SW480 (cell line): Measurements from ENCODE around the gene SLC39A11.
"Not testable (repeated sequence)": the region's sequence is repeated elsewhere in the genome, so short reads cannot be mapped to it uniquely, and the experiment has no call there.

Experiments
- DNase-seq: peaks from one replicate; pipeline ENCODE4 v3.0.0-alpha.2; 2016; ENCODE audit warnings: low spot score

SLC39A11 gene

DNA sequence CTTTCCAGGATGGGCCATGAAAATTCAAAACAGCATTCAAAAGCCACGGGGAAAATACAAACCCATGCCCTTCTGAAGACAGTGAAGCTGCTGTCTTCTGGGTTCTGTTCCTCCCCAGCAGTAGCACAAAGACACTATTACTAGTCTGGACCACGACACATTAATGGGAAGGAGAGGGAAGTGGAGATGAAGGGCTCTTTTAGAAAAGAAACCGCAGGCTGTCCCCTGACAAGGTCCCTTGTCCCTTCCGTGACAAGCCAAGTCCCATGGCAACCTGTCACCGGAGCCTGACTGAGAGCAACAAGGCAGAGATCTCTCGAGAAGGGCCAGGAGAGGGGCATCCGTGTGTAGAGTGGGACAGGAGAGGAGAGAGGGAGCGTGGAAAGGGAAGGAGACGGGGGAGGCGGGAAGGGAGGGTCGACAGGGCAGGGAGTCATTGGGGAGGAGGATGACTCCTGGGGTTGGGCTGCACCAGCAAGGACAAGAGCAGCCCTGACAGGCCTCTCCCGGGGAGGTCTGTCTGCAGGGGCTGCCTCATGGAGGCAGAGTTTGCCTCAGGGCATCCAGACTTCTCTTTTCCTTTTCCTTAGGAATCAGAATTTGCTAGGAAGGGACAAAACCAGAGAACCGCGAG lies 436.2 kb downstream of the SLC39A11 start:
- DNase-seq: no peak

DNA sequence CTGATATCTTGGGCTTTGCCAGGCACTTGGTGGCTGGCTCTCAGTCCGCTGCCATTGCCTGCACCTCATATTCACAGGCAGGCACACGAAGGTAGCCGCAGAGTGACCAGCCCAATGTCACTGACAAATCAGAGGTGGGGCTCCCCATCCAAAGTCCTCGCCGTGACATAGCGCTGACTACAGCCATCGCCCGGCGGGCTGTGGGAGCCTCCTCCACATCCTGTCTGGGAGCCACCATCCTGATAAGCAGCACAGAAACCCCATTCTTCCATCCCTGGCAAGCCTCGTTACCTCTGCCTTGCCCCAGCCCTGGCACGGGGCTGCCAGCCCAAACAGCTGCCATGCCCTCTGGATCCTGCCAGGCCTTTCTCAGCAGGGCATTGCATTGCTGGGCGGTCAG lies 437.8 kb downstream of the SLC39A11 start:
- peak; percentile 55 for DNase-seq

DNA sequence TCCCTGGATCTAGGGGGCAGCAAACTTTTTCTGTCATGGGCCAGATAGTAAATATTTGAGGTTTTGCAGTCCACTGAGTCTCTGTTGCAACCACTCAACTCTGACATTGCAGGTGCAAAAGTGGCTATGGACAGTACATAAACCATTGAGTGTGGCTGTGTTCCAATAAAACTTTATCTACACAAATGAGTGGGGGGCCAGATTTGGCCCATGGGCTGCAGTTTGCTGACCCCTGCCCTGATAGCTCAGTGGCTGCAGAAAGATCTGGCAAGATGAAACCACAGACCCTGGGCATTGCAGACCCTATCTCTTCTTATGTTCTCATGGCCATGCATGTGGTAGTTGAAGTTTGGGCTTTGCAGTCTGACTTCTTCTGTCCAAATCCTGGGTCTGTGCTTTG lies 440.5 kb downstream of the SLC39A11 start:
- DNase-seq: no peak

DNA sequence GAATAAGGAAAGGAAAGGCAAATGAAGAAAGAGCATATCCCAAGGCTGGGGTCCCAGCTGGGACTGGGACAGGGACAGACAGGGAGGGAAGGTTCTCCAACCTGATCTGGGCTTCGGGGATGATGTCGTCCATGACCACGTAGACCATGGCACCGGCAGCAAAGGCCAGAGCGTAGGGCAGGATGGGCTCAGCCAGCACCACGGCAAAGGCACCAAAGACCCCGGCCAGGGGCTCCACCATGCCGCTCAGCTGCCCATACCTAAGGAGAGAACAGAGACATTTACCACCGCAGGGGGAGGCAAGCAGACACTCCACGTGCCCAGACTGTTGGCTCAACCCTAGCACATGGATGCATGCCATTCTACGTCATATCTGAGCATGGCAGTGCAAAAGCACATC lies 443.8 kb downstream of the SLC39A11 start:
- DNase-seq: no peak

DNA sequence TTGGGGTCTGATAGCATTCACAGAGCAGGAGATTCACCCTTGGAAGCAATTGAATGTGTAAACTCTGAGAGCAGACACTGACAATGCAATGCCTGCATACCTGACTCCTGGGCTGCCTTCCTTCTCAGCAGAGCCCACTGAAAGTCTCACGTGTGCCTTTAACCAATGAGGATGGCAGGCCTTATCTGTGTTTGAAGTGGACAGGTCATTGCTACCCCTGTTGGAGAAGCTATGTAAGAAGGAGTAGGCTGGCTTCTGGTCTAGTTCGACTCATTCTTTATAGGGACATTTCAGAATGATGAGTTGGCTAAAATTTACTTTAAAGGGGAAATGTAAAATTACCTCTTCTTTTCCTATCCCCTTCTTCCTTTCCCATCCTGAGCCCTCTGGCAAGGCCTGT lies 446.3 kb downstream of the SLC39A11 start:
- DNase-seq: no peak

DNA sequence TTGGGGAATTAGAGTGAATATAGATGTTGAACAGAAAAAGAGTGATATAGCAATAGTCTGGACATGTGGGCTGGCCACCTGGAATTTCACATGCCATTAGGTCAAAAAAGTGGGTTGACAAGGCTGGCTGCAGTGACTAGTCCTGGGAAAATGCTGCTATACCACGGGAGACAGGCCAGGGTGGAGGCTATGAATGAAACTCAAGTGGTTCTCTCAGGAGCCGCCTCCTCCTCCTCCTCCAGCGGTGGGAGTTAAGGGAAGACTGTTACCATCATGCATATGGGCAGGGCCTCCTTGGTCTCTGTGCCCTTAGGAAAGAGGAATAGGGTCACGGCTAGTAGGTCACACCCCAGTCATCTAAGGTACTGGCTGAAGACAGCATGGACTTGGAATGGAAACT lies 448.0 kb downstream of the SLC39A11 start:
- no peak for DNase-seq

DNA sequence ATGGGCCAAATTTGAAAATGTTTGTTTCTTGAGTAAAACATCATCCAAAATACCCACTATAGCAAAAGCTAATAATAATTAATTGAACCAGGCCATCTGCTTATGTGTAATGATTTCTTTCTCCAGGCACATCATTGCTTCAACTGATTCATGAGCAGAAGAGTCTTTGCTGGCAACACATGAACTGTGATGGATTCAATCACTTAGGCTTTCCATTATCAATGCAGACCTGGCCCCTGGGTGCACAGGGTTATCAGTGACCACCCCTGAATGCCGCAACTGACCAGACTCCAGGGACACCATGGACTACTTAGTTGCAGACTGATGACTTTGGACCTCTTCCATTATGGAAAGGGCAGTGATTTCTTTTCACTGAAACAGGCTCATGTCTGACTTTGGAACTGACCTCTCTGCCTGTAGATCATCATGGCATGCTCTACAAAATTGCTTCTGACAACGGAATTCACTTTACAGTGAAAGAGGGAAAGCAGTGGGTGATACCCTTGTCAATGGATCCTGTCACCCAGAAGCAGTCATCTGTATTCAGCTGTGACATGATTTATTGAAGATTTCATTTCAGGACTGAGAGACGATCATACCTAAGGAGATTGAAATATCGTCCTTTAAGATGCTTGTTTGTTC lies 448.8 kb downstream of the SLC39A11 start:
- DNase-seq: no peak

DNA sequence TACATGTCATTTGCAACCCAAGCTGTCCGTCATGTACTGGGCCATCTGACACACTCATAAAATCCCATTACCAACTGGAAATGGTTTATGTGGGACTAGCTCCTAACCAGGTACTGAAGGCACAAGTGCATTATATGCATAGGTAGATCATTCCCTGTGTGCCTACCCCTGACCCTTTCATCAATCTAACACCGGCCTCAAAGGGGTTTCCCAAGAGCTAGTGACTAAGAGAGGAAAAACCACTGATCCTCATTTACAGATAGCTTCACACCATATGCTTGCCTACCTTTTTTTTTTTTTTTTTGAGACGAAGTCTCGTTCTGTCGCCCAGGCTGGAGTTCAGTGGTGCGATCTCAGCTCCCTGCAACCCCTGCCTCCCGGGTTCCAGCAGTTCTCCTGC lies 449.8 kb downstream of the SLC39A11 start:
- no peak for DNase-seq

DNA sequence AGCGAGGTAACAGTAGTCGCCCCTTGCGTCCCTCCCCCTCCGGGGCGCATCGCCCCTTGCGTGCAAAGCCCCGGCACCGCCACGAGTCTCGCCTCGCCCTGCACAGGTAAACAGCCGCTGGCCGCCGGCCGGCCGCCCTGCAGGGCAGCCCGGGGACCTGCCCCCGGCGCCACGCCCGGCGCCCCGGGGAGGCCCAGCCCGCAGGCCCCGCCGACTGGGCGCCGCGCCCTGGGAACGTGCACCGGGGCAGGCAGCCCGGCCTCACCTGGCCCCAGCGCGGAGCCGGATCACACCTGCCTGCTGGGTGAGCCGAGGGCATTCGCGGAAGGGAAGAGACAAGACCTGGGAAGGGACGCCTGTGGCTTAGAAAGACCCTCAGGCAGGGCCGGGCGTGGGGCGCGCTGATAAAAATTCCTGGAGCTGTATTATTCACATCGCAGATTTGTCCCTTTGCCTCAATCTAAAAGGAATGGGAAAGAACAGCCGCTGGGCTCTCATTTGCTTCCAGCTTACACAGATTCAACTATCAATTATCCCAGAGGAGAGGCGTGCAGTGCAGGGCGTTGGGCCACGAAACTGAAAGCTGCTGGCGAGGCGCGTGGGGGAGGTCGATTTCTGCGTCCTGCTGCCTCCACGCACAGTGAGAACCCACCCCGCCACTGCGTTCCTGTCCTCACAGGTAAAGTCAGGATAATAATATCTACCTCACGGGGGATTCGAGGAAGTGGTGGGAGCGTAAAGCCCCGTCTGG lies 451.9 kb downstream of the SLC39A11 start:
- DNase-seq: peak; percentile 65

DNA sequence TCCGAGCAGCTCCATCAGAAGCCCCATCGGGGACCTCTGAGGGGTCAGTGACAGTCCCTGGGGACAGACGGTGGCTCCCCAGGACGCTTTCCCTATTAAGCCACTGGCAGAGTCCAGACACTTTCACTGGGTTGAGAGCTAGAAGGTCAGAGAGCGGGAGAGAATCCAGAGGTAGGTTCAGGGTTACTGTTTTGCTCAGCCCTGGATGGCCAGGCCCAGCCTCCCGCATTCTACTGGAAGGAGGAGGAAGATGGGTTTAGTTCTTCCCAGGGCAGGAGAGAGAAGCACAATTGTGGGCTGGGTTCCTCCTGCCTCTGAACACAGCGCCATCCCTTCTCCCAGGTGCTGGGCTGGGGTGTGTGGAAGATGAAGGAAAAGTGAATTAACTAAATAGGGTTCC lies 452.8 kb downstream of the SLC39A11 start:
- no peak for DNase-seq

DNA sequence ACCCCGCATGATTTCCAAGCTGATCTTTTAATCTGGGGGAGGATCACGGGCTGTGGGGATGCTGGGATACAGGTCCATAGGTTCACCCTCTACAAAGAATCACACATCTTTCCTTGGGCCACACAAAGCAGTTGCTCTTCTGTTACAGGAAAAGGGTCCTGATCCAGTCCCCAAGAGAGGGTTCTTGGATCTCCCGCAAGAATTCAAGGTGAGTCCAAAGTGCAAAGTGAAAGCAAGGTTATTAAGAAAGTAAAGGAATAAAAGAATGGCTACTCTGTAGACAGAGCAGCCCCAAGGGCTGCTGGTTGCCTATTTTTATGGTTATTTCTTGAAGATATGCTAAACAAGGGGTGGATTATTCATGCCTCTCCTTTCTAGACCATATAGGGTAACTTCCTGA lies 453.6 kb downstream of the SLC39A11 start:
- not testable (repeated sequence) for DNase-seq

DNA sequence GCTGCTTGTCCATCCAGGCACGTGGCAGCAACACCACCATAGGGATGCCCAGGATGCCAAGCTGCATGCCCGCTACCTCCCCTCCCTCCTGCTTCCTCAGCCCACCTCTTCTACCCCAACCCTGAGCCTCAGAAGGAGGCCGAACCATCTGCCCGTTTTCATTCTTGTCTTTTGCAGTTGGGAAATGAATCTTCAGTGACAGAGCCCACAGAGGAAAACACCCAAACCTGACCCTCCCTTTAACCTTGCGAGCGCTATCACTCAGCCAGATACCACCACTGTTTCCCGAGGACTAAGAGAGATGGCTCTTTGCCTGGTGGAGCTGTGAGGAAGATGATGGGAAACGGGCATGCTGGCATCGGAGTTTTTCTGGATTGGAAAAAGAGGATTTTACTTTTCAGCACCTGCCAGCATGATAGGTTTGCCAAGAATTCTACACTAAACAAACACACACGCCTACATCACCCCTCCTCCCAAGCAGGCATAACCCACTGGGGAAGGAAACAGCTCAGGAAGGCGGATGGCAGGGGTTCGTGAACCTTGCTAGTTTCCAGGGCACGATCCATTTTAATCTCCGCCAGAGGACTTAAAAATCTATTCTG lies 457.4 kb downstream of the SLC39A11 start:
- peak; percentile 59 for DNase-seq

DNA sequence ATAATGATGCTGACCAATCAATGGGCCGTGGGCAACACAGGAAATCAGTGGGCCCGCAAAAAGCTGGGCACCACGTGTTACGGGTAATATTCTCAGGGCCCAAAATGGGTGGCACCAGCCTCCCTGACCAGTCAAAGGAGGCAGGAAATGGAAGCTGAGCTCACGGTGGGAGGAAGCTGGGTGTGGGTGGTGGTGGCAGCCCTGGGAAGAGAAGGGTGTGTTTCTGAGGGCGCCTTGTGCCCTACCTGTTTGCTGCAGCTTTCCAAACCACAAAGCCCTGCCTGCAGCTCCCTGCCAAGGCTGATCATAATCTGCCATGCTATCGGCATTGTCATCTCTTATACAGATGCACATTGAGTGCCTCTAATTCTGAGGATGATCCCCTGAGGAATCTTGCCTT lies 457.9 kb downstream of the SLC39A11 start:
- peak; percentile 96 for DNase-seq

DNA sequence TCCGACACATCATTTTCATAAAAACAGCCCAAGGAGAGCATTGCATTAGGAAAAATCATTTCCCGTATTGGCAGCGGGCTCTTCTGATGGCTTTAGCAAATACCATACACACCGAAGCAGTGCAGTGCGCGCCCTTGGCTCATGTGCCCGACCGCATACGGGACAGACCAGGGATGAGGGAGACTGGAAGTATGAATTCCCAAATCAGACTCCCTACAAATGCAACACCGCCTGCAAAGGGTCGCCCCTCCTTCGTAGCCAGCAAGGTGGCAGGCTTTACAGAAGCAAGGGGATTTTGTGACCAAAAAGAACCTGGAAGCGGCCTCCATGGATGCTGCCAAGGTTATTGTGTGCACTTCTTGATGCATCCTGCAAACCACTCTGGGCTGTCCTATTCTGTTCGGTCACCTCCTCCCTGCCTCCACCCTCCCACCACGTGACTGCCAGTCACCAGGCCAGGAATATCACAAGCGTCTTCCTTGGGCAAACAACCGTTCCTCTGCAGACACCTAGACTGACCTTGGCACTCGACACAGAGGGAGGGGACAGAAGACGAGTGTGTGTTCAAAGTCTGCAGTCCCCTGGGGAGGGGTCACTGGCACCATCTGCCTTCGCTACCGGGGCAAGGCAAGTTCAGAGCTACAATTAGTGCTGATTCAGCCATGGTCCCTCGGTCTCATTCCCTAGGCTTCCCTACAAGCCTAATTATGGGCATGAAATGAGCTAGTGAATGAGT lies 460.4 kb downstream of the SLC39A11 start:
- DNase-seq: peak; percentile 97

DNA sequence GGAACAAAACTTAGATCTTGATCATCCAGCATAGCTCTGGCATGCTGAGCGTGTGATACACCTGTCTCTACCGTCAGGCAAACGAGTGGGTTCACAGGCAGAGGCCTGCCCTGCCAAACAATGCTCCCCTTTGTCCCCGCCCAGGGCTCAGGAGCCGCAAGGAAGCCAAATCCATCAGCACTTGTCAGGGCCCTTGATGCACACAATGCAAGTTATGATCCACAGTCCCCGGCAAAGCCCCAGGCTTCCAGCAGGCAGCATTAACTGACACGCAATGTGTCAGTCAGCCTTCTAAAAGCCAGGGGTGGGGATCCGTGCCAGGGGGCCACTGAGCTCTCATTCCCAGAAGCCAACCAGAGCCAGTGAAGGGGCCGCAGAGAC lies 460.9 kb downstream of the SLC39A11 start:
- DNase-seq: peak; percentile 98

DNA sequence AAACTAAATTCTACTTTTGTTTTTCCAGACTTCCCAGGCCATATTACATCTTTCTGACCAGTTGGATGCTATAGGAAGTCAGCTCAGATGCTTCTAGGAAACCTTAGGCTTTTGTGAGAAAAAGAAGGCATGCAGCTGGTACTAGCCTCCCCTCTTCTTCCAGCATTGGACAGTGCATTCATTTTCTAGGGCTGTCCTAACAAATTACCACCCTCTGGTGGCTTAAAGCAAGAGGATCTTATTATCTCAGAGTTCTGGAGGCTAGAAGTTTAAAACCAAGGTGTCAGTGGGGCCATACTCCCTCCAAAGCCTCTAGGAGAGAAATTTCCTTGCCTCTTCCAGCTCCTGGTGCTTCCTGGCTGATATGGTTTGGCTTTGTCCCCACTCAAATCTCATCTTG lies 467.8 kb downstream of the SLC39A11 start:
- no peak for DNase-seq

DNA sequence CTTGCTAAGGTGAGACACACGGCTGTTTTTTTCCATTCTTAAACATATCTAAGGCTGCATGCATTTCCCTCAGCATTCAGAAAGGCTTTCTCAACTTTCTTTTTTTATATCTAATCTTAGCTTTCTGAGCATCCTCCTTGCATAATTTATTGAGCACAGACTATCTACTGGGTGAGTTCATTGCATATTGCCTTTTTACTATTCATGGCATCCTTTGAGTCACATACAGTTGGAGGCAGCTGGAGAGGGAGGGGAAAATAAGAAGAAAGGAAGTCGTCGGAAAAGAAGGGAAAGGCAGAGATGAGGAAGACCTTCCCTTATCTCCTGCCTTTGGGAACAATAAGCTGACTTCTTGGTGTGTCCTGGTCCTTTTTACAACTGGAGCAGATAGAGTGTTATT lies 468.3 kb downstream of the SLC39A11 start:
- no peak for DNase-seq

DNA sequence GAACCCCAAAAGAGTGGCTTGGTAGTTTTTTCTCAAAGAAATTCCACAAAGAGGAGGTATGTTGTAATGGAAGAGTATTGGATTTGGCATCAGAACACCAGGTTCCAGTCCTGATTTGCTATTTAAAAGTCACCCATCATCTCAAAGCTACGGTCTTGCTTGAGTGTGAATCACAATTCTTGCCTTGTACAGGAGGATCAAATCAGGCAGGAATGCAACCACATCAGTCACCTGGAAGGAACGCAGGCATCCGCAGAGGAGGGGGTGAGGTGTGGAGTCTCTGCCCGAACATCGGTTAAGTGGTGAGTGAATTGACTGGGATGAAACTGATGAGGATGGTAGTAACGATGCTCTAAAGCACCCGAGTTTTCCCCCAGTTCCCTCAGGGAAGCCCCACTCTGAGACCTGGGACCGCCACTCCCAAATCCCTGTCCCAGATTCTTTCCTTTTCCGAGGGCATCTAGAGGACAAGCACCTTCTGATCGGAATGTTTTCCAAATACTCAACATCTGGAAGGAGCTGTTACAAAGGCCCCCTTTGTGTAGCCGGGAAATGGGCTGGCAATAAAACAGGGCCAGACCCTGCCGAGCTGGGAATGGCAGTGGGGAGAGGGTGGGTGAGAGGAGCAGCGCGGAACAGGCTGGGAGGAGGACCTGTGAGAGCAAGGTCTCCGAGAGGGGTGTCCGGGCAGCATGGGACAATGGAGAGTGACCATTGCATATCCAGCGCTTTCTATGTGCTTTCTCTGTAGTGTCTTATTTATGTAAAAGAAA lies 469.6 kb downstream of the SLC39A11 start:
- DNase-seq: peak; percentile 96

DNA sequence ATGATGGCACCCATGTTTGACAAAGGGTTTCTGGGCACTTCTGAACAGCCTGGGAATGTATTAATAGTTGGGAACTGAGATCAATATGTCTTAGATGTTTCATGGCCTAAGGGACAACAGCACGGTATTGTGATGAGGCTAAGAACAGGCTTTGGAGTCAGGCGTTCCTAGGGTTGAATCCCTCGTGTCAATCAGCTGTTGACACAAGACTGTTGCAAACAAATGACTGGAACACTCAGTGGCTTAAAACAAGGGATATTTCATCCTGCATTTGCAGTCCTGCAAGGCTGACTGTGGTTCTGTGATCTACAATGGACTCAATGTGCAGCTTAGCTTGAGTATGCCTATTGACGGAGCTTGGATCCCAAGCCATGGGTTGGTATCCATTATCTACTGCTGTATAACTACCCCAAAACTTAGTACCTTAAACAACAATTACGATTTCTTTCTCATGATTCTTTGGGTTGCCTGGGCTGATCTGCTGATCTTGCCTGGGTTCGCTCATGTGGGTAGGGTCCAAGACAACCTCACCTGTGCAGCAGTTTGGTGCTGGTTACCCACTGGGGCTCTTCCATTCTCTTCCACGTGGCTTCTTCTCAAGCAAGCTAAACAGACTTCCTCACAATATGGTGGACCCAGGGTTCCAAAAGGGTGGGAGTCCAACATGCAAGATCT lies 472.4 kb downstream of the SLC39A11 start:
- DNase-seq: no peak

DNA sequence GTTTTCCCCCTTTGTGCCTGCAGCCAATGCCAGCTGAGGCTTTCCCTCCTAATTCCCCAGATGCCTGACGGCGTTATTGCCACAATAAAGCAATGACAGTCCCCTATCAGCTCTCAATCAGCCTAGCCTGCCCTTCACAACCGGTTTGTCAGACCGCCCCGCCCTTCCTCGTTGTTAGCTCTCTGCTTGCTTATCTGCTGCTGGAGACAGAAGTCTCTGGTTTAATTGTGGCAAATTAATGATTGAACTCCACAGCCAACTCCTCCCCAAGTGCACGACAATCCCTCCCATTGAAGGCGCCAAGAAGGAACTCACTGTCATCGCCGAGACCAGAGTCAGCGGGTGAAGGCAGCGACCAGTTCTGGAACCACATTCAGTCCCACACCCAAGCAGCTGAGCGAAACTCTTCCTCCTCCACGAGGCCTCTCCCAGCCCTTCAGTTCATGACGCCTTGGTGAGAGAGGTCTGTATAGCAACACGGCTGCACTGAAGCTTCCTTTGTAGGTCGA lies 474.4 kb downstream of the SLC39A11 start:
- DNase-seq: peak; percentile 94

DNA sequence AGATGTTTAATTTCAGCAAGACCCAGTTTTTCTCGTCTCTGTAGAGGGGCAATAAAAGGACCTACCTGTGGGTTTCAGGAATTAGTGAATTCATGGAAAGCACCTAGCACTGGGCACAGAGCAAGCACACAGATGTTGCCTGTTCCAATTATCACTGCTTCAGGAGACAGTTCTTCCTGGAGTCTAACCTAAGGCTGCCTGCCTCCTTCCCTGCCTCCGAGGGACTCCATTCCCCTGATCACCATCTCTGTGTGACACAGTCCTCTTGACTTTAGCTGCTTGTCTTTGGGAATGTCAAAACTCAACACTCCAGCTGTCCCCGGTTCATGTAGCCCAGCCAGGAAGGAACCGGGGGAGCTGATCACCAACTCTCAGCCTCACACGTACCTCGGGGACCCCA lies 474.9 kb downstream of the SLC39A11 start:
- DNase-seq: no peak
